Gastrocnemius medialis (tissue), 4 donors: ENCODE results near the gene FERMT1.

Experiments used
- CTCF ChIP-seq, 5 experiments: fragments of 450-650 bp in 3 of 5; fragments of 200-600 bp in 2 of 5; sonication (generic) in 2 of 5; IDR thresholded peaks in 4 of 5; conservative IDR thresholded peaks in 1 of 5; 1 replicate in 4 of 5; 2 replicates in 1 of 5; pipeline ENCODE4 v1.5.1; 2016 to 2019; ENCODE audit warnings: antibody characterized with exemption in 5 of 5, mild to moderate bottlenecking in 3 of 5, moderate library complexity in 3 of 5
- POLR2A ChIP-seq, 2 donors: fragments of 450-650 bp; IDR thresholded peaks; one replicate each; pipeline ENCODE4 v1.6.1; 2017; ENCODE audit warnings: antibody characterized with exemption in 2 of 2, mild to moderate bottlenecking in 2 of 2, moderate library complexity in 2 of 2

GRCh38 chr20:6058684-6059295, 64.0 kb downstream of the FERMT1 start:
- no peak for TF ChIP-seq CTCF (IDR thresholded peaks at IDR 0.05 in 4 of 5, conservative IDR thresholded peaks at IDR 0.05 in 1 of 5)
- no peak for TF ChIP-seq POLR2A (IDR thresholded peaks at IDR 0.05)
